Panc1 (cell line): Measurements from ENCODE around the gene AGRN. TPM values are rescaled to one million over a fixed set of nuclear protein-coding genes. Genes with fewer than 3 reads are reported as not detected.
A peak's percentile ranks its signal among the peaks of the same experiment; 100 is the strongest.

Experiments used
- ATAC-seq: fragments of 200-7000 bp; cut with Tn5 transposase; 2 replicates; pipeline ENCODE4 v1.9.1; 2020; ENCODE audit warnings: mild to moderate bottlenecking, moderate library complexity
- BruUV-seq: library from RNA; stranded (reverse); fragments of 400-500 nt; replicated peaks from 2 replicates; lab custom pipeline; 2021; lab: Mats Ljungman, UMichigan
- CTCF ChIA-PET: fragments of 300-600 bp; sonication (Branson Sonifier 250); formaldehyde crosslinking; loops from one replicate; lab custom pipeline; 2022; ENCODE audit warnings: antibody characterized with exemption; lab: Charles Lee
- POLR2A ChIA-PET: fragments of 300-600 bp; sonication (Branson Sonifier 250); formaldehyde crosslinking; loops from one replicate; lab custom pipeline; 2022; ENCODE audit warnings: antibody characterized with exemption; lab: Charles Lee
- DNase-seq: peaks from one replicate; pipeline ENCODE4 v3.0.0-alpha.2; 2010; ENCODE audit warnings: low read depth, low spot score
- H3K27ac ChIP-seq: 2 replicates; pipeline ENCODE4 v1.5.1; 2011; ENCODE audit warnings: mild to moderate bottlenecking, low read length, inconsistent platforms
- H3K27me3 ChIP-seq: fragments of 200-500 bp; sonication (Bioruptor generic); 2 replicates; pipeline ENCODE4 v1.6.0; 2014; ENCODE audit warnings: low read length, inconsistent platforms; ENCODE audit not compliant: control insufficient read depth, insufficient read depth
- H3K36me3 ChIP-seq: fragments of 200-500 bp; sonication (Bioruptor generic); 2 replicates; pipeline ENCODE4 v1.5.1; 2014; ENCODE audit warnings: inconsistent platforms, mild to moderate bottlenecking, low read length, moderate library complexity; ENCODE audit not compliant: control insufficient read depth, insufficient read depth
- H3K4me1 ChIP-seq: 2 replicates; pipeline ENCODE4 v1.5.1; 2011; ENCODE audit warnings: inconsistent platforms, mild to moderate bottlenecking, low read length, moderate library complexity; ENCODE audit not compliant: control insufficient read depth, insufficient read depth
- H3K4me3 ChIP-seq, 2 experiments: 2 replicates each; pipeline ENCODE4 v1.5.1; 2011 to 2012; ENCODE audit warnings: low read depth in 2 of 2, low read length in 2 of 2, mild to moderate bottlenecking in 2 of 2, inconsistent platforms in 1 of 2, moderate library complexity in 1 of 2
- H3K9me3 ChIP-seq: fragments of 200-500 bp; sonication (Bioruptor generic); 2 replicates; pipeline ENCODE4 v1.5.1; 2014; ENCODE audit warnings: low read depth, mild to moderate bottlenecking, inconsistent platforms, low read length, moderate library complexity; ENCODE audit not compliant: control insufficient read depth, insufficient read depth
- CTCF ChIP-seq: fragments of 450-650 bp; IDR thresholded peaks from 2 replicates; pipeline ENCODE4 v1.5.1; 2017; ENCODE audit warnings: mild to moderate bottlenecking
- POLR2AphosphoS5 ChIP-seq: IDR thresholded peaks from 2 replicates; pipeline ENCODE4 v1.6.1; 2012; ENCODE audit warnings: mild to moderate bottlenecking, low read depth, low read length, moderate library complexity
- REST ChIP-seq, 2 experiments: IDR thresholded peaks; 2 replicates each; pipeline ENCODE4 v1.6.1; 2011 to 2012; ENCODE audit warnings: low read depth in 2 of 2, control low read depth in 1 of 2, low read length in 1 of 2, mild to moderate bottlenecking in 1 of 2, moderate library complexity in 1 of 2; ENCODE audit not compliant: insufficient read depth in 1 of 2
- SIN3A ChIP-seq: IDR thresholded peaks from 2 replicates; pipeline ENCODE4 v1.6.1; 2012; ENCODE audit warnings: low read depth, mild to moderate bottlenecking, low read length, moderate library complexity, borderline replicate concordance; ENCODE audit not compliant: insufficient read depth
- TCF7L2 ChIP-seq: IDR thresholded peaks from 2 replicates; pipeline ENCODE4 v1.6.1; 2011; ENCODE audit warnings: mild to moderate bottlenecking, low read depth, low read length, inconsistent platforms
- in situ Hi-C: cut with HindIII; loops from 2 replicates; pipeline ENCODE4 v1.10.0; 2016; ENCODE audit warnings: low sequenced_read_pairs, low pct_unique_long_range_greater_than_20kb
- intact Hi-C: fragments of 100-400 bp; cut with micrococcal nuclease; formaldehyde crosslinking; loops from one replicate; pipeline ENCODE4 v1.10.0; 2022; ENCODE audit not compliant: unreplicated experiment
- total RNA-seq: library from RNA; stranded (reverse); gene quantifications from one replicate; pipeline ENCODE4 v1.2.1, GENCODE V29; 2021; ENCODE audit not compliant: unreplicated experiment

Gene AGRN
- total RNA-seq, 1 experiment from 2014 or later: 153 TPM

DNA sequence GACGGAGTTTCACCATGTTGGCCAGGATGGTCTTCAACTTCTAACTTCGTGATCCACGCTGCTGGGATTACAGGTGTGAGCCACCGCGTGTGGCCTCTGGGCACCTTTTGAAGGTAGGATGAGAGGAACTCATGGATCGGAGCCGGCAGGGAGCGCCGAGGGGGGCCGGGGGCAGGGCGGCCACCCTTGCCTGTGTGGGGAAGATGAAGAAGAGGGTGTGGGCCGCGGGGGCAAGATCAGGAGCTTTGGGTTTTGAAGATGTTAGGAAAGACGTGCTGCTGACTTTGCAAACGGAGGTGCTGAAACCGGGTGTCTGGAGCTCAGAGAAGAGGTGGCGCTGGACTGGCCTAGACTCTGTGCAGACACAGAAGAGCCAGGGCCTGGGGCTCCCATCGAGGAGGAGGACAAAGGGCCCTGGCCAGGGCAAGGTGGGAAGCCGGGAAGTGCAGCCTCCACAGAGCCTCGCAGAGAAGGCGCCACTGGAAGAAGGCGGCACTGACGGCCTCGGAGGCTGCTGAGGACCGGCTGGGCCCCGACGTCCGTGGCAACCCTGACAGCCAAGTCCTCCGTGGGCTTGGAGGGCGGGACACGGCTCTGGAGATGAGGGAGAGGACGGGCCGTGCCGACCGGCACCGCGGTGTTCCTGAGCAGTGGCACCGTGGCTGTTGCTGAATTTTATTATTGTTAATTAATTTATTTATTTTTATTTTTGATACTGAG is 40.5 kb downstream of the AGRN start:
- no peaks in the 10 kb centered on the region for H3K27me3 ChIP-seq
- ChIA-PET CTCF (no interaction called here), POLR2A (no interaction called here)
- no peak overlapping the region for H3K27ac ChIP-seq
- DNase-seq (no peak), ATAC-seq (no peak)
- BruUV-seq: no TSS peak
- H3K9me3 ChIP-seq: no peaks in the 10 kb centered on the region
- no peaks in the 10 kb centered on the region for H3K36me3 ChIP-seq
- in situ Hi-C loops: no loop called here
- H3K4me1 ChIP-seq: peaks cover 20% of the 10 kb centered on the region
- intact Hi-C loops: loop anchor here (10.0 kb wide), 1 partner anchor 46 kb away; the partner anchor contains the start of gene ISG15
- no peak for TF ChIP-seq REST (IDR thresholded peaks at IDR 0.05; ENCODE audit: insufficient read depth in 1 of 2, low read depth in 2 of 2, low read length in 1 of 2)
- no peak for TF ChIP-seq TCF7L2
- TF ChIP-seq SIN3A: no peak
- TF ChIP-seq CTCF: no peak
- H3K4me3 ChIP-seq: peak overlapping the region; percentile 57 to 80

GRCh38 chr1:1061682-1062345 is 41.9 kb downstream of the AGRN start:
- DNase-seq (no peak), ATAC-seq (no peak)
- Histone ChIP-seq H3K4me3 (peak overlapping the region in 1 of 2 experiments; percentile 4; a peak in 1 of 4 replicates), H3K27me3 (no peaks in the 10 kb centered on the region), H3K36me3 (no peaks in the 10 kb centered on the region), H3K27ac (no peak overlapping the region), H3K9me3 (no peaks in the 10 kb centered on the region), H3K4me1 (peaks cover 20% of the 10 kb centered on the region)
- intact Hi-C loops: loop anchor here (10.0 kb wide), 1 partner anchor 47 kb away; the partner anchor contains the start of gene ISG15
- no TSS peak for BruUV-seq
- in situ Hi-C loops: no loop called here
- no peak for TF ChIP-seq POLR2AphosphoS5
- no peak for TF ChIP-seq SIN3A
- no peak for TF ChIP-seq REST (IDR thresholded peaks at IDR 0.05; ENCODE audit: insufficient read depth in 1 of 2, low read depth in 2 of 2, low read length in 1 of 2)
- no peak for TF ChIP-seq CTCF
- TF ChIP-seq TCF7L2: no peak
- ChIA-PET POLR2A (no interaction called here), CTCF (interaction anchor here (0.6 to 1.6 kb wide), 4 partner anchors 23 to 78 kb away, joined by 3 to 9 read pairs (median 4); partner anchors contain the start of gene ISG15)
